SU-DHL-6 (cell line): ENCODE measurements around the gene NKAIN1.
"Not testable (repeated sequence)": the region's sequence is repeated elsewhere in the genome, so short reads cannot be mapped to it uniquely, and the experiment has no call there.

Experiments
- CTCF ChIP-seq: fragments of 200-600 bp; sonication (generic); IDR thresholded peaks from one replicate; pipeline ENCODE4 v1.5.1; 2017; ENCODE audit warnings: antibody characterized with exemption, mild to moderate bottlenecking, low read length, moderate library complexity; ENCODE audit not compliant: insufficient read depth, poor library complexity, severe bottlenecking
- EZH2phosphoT487 ChIP-seq: fragments of 200-600 bp; sonication (generic), shearing (Covaris generic); conservative IDR thresholded peaks from 2 replicates; pipeline ENCODE4 v1.6.1; 2018; ENCODE audit warnings: mild to moderate bottlenecking, antibody characterized with exemption, low read length, moderate library complexity, mixed read lengths

DNA sequence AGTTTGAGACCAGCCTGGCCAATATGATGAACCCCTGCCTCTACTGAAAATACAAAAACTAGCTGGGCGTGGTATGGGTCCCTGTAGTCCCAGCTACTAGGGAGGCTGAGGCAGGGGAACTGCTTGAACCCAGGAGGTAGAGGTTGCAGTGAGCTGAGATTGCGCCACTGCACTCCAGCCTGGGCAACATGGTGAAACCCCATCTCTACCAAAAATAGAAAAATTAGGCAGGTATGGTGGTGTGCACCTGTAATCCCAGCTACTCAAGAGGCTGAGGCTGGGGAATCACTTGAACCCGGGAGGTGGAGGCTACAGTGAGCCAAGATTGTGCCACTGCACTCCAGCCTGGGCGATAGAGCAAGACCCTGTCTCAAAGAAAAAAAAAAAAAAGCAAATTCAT lies 48.1 kb upstream of the NKAIN1 start:
- TF ChIP-seq CTCF, EZH2phosphoT487: not testable (repeated sequence)
